Keratinocyte (primary cell): ENCODE results near the gene WDR83.

Experiments
- EZH2 ChIP-seq: IDR thresholded peaks from one replicate; pipeline ENCODE4 v1.6.1; 2012; ENCODE audit warnings: inconsistent platforms, mild to moderate bottlenecking, low read length, moderate library complexity
- TF ChIP-seq, protein P1 (sequence below), 3 experiments: IDR thresholded peaks in 1 of 3; conservative IDR thresholded peaks in 1 of 3; optimal IDR thresholded peaks in 1 of 3; 2 replicates in 2 of 3; 3 replicates in 1 of 3; pipeline versions ENCODE3 to v1.5.1; 2011; ENCODE audit warnings: low read length in 3 of 3, mild to moderate bottlenecking in 3 of 3, moderate library complexity in 2 of 3, control low read depth in 1 of 3, inconsistent platforms in 1 of 3; ENCODE audit not compliant: insufficient read depth in 2 of 3; ENCODE audit errors: extremely low read depth in 1 of 3

DNA sequence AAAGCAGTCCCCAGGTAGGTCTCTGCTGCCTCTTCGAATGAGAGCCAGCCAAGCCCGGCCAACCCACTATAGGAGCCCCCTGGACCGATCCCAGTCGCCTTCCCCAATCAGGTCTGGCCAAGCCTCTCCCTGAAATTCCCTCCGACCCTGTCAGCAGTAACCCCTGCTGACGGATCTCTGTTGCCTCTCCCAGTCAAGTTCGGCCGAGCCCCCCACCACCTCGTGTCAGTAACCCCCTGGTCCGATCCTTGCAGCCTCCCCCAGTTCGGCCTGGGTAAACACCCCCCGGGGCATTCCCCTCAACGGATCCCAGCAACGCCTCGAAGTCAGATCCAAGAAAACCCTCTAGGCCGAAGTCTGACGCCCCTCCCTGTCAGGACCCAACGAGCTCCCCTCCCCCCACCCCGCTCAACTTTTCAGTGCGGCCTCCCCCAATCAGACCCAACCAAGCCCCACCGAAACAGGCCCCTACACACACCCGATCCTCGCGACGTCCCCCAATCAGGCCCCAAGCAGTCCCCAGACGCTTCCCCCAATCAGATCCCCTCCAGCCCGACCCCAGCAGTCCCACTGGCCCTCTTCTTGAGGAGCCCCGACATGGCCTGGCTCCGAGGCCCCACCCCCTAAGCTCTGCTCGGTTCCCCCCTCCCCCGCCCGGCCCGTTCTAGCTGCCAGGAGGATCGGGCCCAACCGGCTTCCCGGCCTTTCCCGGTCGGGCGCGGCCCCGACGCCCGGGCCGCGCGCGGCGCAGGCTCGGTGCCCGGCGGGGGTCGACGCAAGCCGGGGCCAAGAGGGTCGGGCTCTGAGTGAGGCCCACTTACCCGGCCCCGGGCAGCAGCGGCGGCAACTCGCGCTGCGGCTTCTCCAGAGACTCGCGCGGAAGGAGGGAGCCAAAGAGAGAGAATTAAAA, 55.3 kb downstream of the WDR83 start:
- TF ChIP-seq, protein P1, sequence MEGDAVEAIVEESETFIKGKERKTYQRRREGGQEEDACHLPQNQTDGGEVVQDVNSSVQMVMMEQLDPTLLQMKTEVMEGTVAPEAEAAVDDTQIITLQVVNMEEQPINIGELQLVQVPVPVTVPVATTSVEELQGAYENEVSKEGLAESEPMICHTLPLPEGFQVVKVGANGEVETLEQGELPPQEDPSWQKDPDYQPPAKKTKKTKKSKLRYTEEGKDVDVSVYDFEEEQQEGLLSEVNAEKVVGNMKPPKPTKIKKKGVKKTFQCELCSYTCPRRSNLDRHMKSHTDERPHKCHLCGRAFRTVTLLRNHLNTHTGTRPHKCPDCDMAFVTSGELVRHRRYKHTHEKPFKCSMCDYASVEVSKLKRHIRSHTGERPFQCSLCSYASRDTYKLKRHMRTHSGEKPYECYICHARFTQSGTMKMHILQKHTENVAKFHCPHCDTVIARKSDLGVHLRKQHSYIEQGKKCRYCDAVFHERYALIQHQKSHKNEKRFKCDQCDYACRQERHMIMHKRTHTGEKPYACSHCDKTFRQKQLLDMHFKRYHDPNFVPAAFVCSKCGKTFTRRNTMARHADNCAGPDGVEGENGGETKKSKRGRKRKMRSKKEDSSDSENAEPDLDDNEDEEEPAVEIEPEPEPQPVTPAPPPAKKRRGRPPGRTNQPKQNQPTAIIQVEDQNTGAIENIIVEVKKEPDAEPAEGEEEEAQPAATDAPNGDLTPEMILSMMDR (optimal IDR thresholded peaks at IDR 0.05 in 1 of 3, IDR thresholded peaks at IDR 0.05 in 1 of 3, conservative IDR thresholded peaks at IDR 0.05 in 1 of 3; ENCODE audit: extremely low read depth in 1 of 3, insufficient read depth in 2 of 3, low read length in 3 of 3) = no peak
- no peak for TF ChIP-seq EZH2
